ENCODE results near the gene CCNF.
"Not testable (repeated sequence)": the region's sequence is repeated elsewhere in the genome, so short reads cannot be mapped to it uniquely, and the experiment has no call there.

Gene CCNF

GRCh38 chr16:2428051-2428783, 1.0 kb upstream of the CCNF start:
- no peak for DNase-seq

- no peak for DNase-seq
Observed at GRCh38 chr16:2428784-2429033, 538 bp upstream of the CCNF start.

GRCh38 chr16:2429771-2430663, 770 bp downstream of the CCNF start:
- no peak for DNase-seq

GRCh38 chr16:2432286-2432685, 3.0 kb downstream of the CCNF start:
- no peak for DNase-seq

GRCh38 chr16:2432801-2433505, 3.7 kb downstream of the CCNF start:
- DNase-seq, result no peak

GRCh38 chr16:2435236-2435635, 6.0 kb downstream of the CCNF start:
- not testable (repeated sequence) for DNase-seq

GRCh38 chr16:2436110-2436509, 6.9 kb downstream of the CCNF start:
- no peak for DNase-seq

GRCh38 chr16:2437032-2437790, 8.0 kb downstream of the CCNF start:
- no peak for DNase-seq

- DNase-seq, result no peak
Observed at GRCh38 chr16:2438121-2438520, 8.9 kb downstream of the CCNF start.

GRCh38 chr16:2439598-2439997, 10.4 kb downstream of the CCNF start:
- DNase-seq, result no peak

GRCh38 chr16:2441143-2441804, 12.0 kb downstream of the CCNF start:
- not testable (repeated sequence) for DNase-seq

- no peak for DNase-seq
Observed at GRCh38 chr16:2443555-2443954, 14.3 kb downstream of the CCNF start.

- no peak for DNase-seq
Observed at GRCh38 chr16:2447920-2448583, 18.8 kb downstream of the CCNF start.

GRCh38 chr16:2449118-2449517, 19.9 kb downstream of the CCNF start:
- DNase-seq, result no peak

GRCh38 chr16:2450535-2450934, 21.3 kb downstream of the CCNF start:
- DNase-seq, result no peak

GRCh38 chr16:2450975-2451381, 21.7 kb downstream of the CCNF start:
- no peak for DNase-seq

- DNase-seq, result no peak
Observed at GRCh38 chr16:2451851-2452320, 22.6 kb downstream of the CCNF start.

- no peak for DNase-seq
Observed at GRCh38 chr16:2452650-2453049, 23.4 kb downstream of the CCNF start.

- no peak for DNase-seq
Observed at GRCh38 chr16:2455081-2455845, 26.0 kb downstream of the CCNF start.

- no peak for DNase-seq
Observed at GRCh38 chr16:2456551-2457153, 27.4 kb downstream of the CCNF start.

GRCh38 chr16:2457267-2457666, 28.0 kb downstream of the CCNF start:
- DNase-seq, result no peak
